ENCODE results near the gene NOCT.

GRCh38 chr4:138977524-138977923 is 38.1 kb upstream of the NOCT start:
- TF ChIP-seq CTCF (IDR thresholded peaks at IDR 0.05), result no peak
- TF ChIP-seq POLR2A (IDR thresholded peaks at IDR 0.05), result no peak
- TF ChIP-seq POLR2AphosphoS5 (IDR thresholded peaks at IDR 0.05), result no peak
